Measurements from ENCODE around the gene XRCC1.

DNA sequence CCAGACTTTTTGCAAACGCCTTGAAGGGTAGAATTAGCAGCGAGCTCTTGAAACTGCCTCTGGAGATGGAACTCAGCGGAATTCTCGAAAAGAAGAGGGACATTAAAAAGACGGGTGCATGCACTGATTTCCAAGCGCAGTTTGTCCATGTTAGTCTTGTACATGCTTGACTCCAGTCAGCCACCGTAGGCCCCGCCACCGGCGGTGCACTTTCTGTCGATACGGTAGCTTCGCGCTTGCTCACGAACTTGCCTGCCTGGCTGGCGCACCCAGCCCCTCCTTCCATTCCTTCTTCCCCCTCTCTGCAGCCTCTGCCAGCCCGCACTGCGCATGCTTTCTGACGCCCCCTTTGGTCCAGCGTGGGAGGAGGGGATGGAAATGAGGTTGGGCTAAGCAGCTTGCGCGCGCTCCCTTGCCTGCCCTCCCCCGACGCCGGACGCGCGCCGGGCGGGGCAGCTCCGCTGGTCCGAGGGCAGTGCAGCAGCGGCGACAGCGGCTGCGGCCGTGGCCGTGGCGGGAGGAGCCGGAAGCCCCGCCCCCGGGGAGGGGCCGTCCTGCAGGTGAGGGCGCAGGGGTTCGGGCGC is 42.3 kb downstream of the XRCC1 start, which contains the start of gene ZNF575:
- TF ChIP-seq POLR2A (IDR thresholded peaks at IDR 0.05), result peak in 1 of 2 donors; percentile 53
- TF ChIP-seq, protein P1, sequence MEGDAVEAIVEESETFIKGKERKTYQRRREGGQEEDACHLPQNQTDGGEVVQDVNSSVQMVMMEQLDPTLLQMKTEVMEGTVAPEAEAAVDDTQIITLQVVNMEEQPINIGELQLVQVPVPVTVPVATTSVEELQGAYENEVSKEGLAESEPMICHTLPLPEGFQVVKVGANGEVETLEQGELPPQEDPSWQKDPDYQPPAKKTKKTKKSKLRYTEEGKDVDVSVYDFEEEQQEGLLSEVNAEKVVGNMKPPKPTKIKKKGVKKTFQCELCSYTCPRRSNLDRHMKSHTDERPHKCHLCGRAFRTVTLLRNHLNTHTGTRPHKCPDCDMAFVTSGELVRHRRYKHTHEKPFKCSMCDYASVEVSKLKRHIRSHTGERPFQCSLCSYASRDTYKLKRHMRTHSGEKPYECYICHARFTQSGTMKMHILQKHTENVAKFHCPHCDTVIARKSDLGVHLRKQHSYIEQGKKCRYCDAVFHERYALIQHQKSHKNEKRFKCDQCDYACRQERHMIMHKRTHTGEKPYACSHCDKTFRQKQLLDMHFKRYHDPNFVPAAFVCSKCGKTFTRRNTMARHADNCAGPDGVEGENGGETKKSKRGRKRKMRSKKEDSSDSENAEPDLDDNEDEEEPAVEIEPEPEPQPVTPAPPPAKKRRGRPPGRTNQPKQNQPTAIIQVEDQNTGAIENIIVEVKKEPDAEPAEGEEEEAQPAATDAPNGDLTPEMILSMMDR (IDR thresholded peaks at IDR 0.05), result peak in 1 of 6 experiments; percentile 7

All from thyroid gland (tissue), 4 donors.